SW 1271 (cell line): Measurements from ENCODE around the gene CCDC124.
"Not testable (repeated sequence)": the region's sequence is repeated elsewhere in the genome, so short reads cannot be mapped to it uniquely, and the experiment has no call there.

Experiments
- DNase-seq, 2 experiments: peaks; one replicate each; lab custom pipeline; 2025; lab: John Stamatoyannopoulos, UW

The CCDC124 gene

GRCh38 chr19:17986569-17986968 lies 53.8 kb downstream of the CCDC124 start:
- not testable (repeated sequence) for DNase-seq

GRCh38 chr19:17988161-17988560 lies 55.3 kb downstream of the CCDC124 start:
- DNase-seq = no peak

GRCh38 chr19:17989425-17990094 lies 56.7 kb downstream of the CCDC124 start:
- DNase-seq = no peak

GRCh38 chr19:17993076-17993813 lies 60.4 kb downstream of the CCDC124 start:
- no peak for DNase-seq
